Measurements from ENCODE around the gene RBP3. TPM values are rescaled to one million over a fixed set of nuclear protein-coding genes. Genes with fewer than 3 reads are reported as not detected.

The RBP3 gene
- total RNA-seq, 1 experiment from 2014 or later, result not detected

DNA sequence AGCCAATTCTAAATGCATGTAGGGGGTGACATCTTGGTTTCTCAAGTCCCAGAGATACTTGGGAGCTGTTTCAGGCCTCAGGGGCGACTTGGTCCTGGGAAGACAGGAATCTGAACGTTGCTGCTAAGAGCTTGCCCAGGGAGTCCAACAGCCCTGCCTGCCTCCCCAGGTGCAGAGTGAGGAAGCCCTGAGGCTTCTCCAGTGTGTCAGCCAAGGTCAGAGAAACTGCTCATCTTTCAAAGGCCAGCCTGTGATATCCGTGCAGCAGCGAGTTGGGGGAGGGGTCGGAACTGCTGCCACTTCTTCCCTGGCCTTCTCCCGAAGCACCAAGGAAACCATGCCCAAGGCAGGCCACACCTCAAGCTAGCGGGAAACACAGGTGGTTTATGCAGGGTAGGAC lies 16.2 kb upstream of the RBP3 start:
- Histone ChIP-seq H3K27me3 (ENCODE audit: insufficient read depth, low read length) (0 out of 2 replicates have a peak, but pooled peaks cover 9% of the 10 kb centered on the region), H3K36me3 (ENCODE audit: control insufficient read depth in 1 of 2, insufficient read depth in 2 of 2, low read length in 2 of 2) (no peaks in the 10 kb centered on the region), H4K20me1 (ENCODE audit: insufficient read depth) (no peaks in the 10 kb centered on the region), H3K4me3 (replicated peaks in 1 of 2; ENCODE audit: low read depth in 1 of 2, low read length in 2 of 2) (no peak overlapping the region), H3K4me2 (ENCODE audit: low read length) (no peak overlapping the region), H3K9me2 (ENCODE audit: insufficient read depth) (no peaks in the 10 kb centered on the region), H3K9ac (ENCODE audit: low read length) (no peak overlapping the region), H3K9me3 (ENCODE audit: control insufficient read depth in 1 of 2, insufficient read depth in 1 of 2, low read depth in 1 of 2, low read length in 2 of 2) (no peaks in the 10 kb centered on the region), H2AFZ (ENCODE audit: low read depth, low read length, poor library complexity, severe bottlenecking) (no peak overlapping the region), H3K27ac (ENCODE audit: low read depth, low read length) (no peak overlapping the region), H3K79me2 (ENCODE audit: insufficient read depth, low read length) (no peaks in the 10 kb centered on the region), H3K4me1 (ENCODE audit: control insufficient read depth in 1 of 2, insufficient read depth in 2 of 2, low read length in 2 of 2) (peaks cover 0 to 11% of the 10 kb centered on the region in 2 experiments; a peak in 1 of 4 replicates)
- ChIA-PET POLR2A (no interaction called here), RAD21 (ENCODE audit: low non-redundant PET in 1 of 2, low total read pairs in 2 of 2, uncharacterized antibody in 2 of 2, unreplicated experiment in 2 of 2) (no interaction called here), CTCF (interaction anchor here (1.7 kb wide), 1 partner anchor 9 kb away, joined by 6 read pairs; no protein-coding TSS in a partner anchor)
- intact Hi-C loops (cut with micrococcal nuclease), result no loop called here
- ATAC-seq (no peak), DNase-seq (ENCODE audit: low read depth, low spot score) (no peak)
- peak; percentile 64 for TF ChIP-seq TCF7L2 (IDR thresholded peaks at IDR 0.05; ENCODE audit: borderline replicate concordance, extremely low read depth, insufficient read depth, insufficient read length)
- TF ChIP-seq, protein P1, sequence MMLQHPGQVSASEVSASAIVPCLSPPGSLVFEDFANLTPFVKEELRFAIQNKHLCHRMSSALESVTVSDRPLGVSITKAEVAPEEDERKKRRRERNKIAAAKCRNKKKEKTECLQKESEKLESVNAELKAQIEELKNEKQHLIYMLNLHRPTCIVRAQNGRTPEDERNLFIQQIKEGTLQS (IDR thresholded peaks at IDR 0.05), result no peak
- BruUV-seq (replicated peaks), result no TSS peak

DNA sequence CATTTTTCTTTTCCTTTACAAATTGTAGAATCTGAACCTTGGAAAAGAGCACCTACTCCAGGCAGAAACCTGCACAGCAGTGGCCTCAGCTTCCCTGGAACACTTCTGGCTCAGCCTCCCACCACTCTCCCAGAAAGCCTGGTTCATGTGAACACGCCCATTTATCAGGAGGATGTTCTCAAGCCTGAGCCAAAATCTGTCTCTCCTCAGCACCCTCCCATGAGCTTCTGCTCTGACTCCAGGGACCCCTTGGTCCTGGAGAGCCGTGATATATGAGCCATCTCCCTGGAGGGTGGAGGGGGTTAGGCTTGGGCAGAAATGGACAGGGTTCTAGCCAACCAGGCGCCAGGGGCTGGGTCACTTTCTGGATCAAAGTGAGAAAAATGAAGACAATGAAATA lies 15.8 kb upstream of the RBP3 start:
- H3K4me2 ChIP-seq (ENCODE audit: low read length), result no peak overlapping the region
- no peak overlapping the region for H3K9ac ChIP-seq (ENCODE audit: low read length)
- H4K20me1 ChIP-seq (ENCODE audit: insufficient read depth), result no peaks in the 10 kb centered on the region
- no peaks in the 10 kb centered on the region for H3K9me2 ChIP-seq (ENCODE audit: insufficient read depth)
- ATAC-seq, result peak; percentile 54
- H3K9me3 ChIP-seq (ENCODE audit: control insufficient read depth in 1 of 2, insufficient read depth in 1 of 2, low read depth in 1 of 2, low read length in 2 of 2), result no peaks in the 10 kb centered on the region
- TF ChIP-seq YY1 (IDR thresholded peaks at IDR 0.05; ENCODE audit: extremely low read depth, insufficient replicate concordance, low read depth, low read length), result no peak
- TF ChIP-seq, protein P2, sequence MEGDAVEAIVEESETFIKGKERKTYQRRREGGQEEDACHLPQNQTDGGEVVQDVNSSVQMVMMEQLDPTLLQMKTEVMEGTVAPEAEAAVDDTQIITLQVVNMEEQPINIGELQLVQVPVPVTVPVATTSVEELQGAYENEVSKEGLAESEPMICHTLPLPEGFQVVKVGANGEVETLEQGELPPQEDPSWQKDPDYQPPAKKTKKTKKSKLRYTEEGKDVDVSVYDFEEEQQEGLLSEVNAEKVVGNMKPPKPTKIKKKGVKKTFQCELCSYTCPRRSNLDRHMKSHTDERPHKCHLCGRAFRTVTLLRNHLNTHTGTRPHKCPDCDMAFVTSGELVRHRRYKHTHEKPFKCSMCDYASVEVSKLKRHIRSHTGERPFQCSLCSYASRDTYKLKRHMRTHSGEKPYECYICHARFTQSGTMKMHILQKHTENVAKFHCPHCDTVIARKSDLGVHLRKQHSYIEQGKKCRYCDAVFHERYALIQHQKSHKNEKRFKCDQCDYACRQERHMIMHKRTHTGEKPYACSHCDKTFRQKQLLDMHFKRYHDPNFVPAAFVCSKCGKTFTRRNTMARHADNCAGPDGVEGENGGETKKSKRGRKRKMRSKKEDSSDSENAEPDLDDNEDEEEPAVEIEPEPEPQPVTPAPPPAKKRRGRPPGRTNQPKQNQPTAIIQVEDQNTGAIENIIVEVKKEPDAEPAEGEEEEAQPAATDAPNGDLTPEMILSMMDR (IDR thresholded peaks at IDR 0.05 in 2 of 3, conservative IDR thresholded peaks at IDR 0.05 in 1 of 3; ENCODE audit: borderline replicate concordance in 1 of 3, insufficient read depth in 1 of 3, low read depth in 2 of 3, low read length in 2 of 3), result 0 out of 6 replicates have a peak, but pooled peaks of 1 of the 3 experiments have one; percentile 20
- ChIA-PET RAD21 (ENCODE audit: low non-redundant PET in 1 of 2, low total read pairs in 2 of 2, uncharacterized antibody in 2 of 2, unreplicated experiment in 2 of 2) (no interaction called here), POLR2A (no interaction called here), CTCF (interaction anchor here (1.7 kb wide), 1 partner anchor 8 kb away, joined by 6 read pairs; no protein-coding TSS in a partner anchor)
- 0 out of 2 replicates have a peak, but pooled peaks cover 9% of the 10 kb centered on the region for H3K27me3 ChIP-seq (ENCODE audit: insufficient read depth, low read length)
- H2AFZ ChIP-seq (ENCODE audit: low read depth, low read length, poor library complexity, severe bottlenecking), result no peak overlapping the region
- intact Hi-C loops (cut with micrococcal nuclease), result no loop called here
- peaks cover 0 to 11% of the 10 kb centered on the region in 2 experiments; a peak in 1 of 4 replicates for H3K4me1 ChIP-seq (ENCODE audit: control insufficient read depth in 1 of 2, insufficient read depth in 2 of 2, low read length in 2 of 2)
- no peak overlapping the region for H3K4me3 ChIP-seq (replicated peaks in 1 of 2; ENCODE audit: low read depth in 1 of 2, low read length in 2 of 2)
- no peak for DNase-seq (ENCODE audit: low read depth, low spot score)
- no peak overlapping the region for H3K27ac ChIP-seq (ENCODE audit: low read depth, low read length)
- no peaks in the 10 kb centered on the region for H3K36me3 ChIP-seq (ENCODE audit: control insufficient read depth in 1 of 2, insufficient read depth in 2 of 2, low read length in 2 of 2)
- no peaks in the 10 kb centered on the region for H3K79me2 ChIP-seq (ENCODE audit: insufficient read depth, low read length)
- BruUV-seq (replicated peaks), result no TSS peak
